HepG2 (cell line): Measurements from ENCODE around the gene RAET1E. TPM values are rescaled to one million over a fixed set of nuclear protein-coding genes. Genes with fewer than 3 reads are reported as not detected.
A peak's percentile ranks its signal among the peaks of the same experiment; 100 is the strongest.

Experiments used
- ATAC-seq: fragments of 200-7000 bp; cut with Tn5 transposase; 3 replicates; pipeline ENCODE4 v1.9.1; 2020; ENCODE audit warnings: mild to moderate bottlenecking, moderate library complexity
- BruUV-seq: library from RNA; stranded (reverse); fragments of 400-500 nt; replicated peaks from 2 replicates; lab custom pipeline; 2021; lab: Mats Ljungman, UMichigan
- CTCF ChIA-PET: fragments of 300-600 bp; formaldehyde crosslinking; extraction: SDS; loops from one replicate; lab custom pipeline; 2021; ENCODE audit warnings: low total read pairs, inconsistent platforms, low intra/inter-chr PET ratio; lab: Yijun Ruan, JAX
- POLR2A ChIA-PET: fragments of 350-600 bp; sonication (Branson Sonifier 250); formaldehyde crosslinking; loops from one replicate; lab custom pipeline; 2020; ENCODE audit warnings: antibody characterized with exemption, inconsistent platforms; lab: Yijun Ruan, JAX
- DNase-seq: peaks from one replicate; pipeline ENCODE4 v3.0.0-alpha.2; 2015; ENCODE audit warnings: low spot score
- FAIRE-seq: peaks from 3 replicates; lab custom pipeline; 2011; peaks lifted over from hg19 to GRCh38; lab: Jason Lieb, UNC
- H2AFZ ChIP-seq: one replicate; pipeline ENCODE4 v1.6.1; 2011; ENCODE audit warnings: low read length, inconsistent platforms
- H3K27ac ChIP-seq: fragments of 300-600 bp; 3 replicates; pipeline ENCODE4 v1.8.0; 2011; ENCODE audit warnings: mixed run types, mild to moderate bottlenecking, mixed read lengths, low read length, inconsistent platforms; ENCODE audit not compliant: insufficient read depth; ENCODE audit errors: extremely low read length
- H3K27me3 ChIP-seq, 2 experiments: fragments of 200-600 bp in 1 of 2; 2 replicates in 1 of 2; 3 replicates in 1 of 2; pipeline versions ENCODE4 v1.6.0 to v1.8.0; 2011; ENCODE audit warnings: low read length in 2 of 2, mild to moderate bottlenecking in 2 of 2, moderate library complexity in 2 of 2, inconsistent platforms in 1 of 2; ENCODE audit not compliant: insufficient read depth in 2 of 2, control insufficient read depth in 1 of 2
- H3K36me3 ChIP-seq, 2 experiments: fragments of 200-600 bp in 1 of 2; replicated peaks in 1 of 2; 2 replicates in 1 of 2; 3 replicates in 1 of 2; pipeline versions ENCODE4 v1.5.1 to v1.8.0; 2011; ENCODE audit warnings: low read length in 2 of 2, inconsistent platforms in 1 of 2; ENCODE audit not compliant: insufficient read depth in 2 of 2, control insufficient read depth in 1 of 2
- H3K4me1 ChIP-seq: 2 replicates; pipeline ENCODE4 v1.5.1; 2012; ENCODE audit warnings: low read length, inconsistent platforms; ENCODE audit not compliant: insufficient read depth
- H3K4me2 ChIP-seq: 2 replicates; pipeline ENCODE4 v1.6.0; 2011; ENCODE audit warnings: low read depth, low read length, inconsistent platforms
- H3K4me3 ChIP-seq, 3 experiments: fragments of 200-600 bp in 1 of 3; sonication (generic), shearing (Covaris generic) in 1 of 3; replicated peaks in 1 of 3; 2 replicates each; pipeline ENCODE4 v1.5.1; 2011 to 2016; ENCODE audit warnings: low read length in 3 of 3, inconsistent platforms in 2 of 3, low read depth in 2 of 3, mild to moderate bottlenecking in 2 of 3, control low read depth in 1 of 3, mixed read lengths in 1 of 3; ENCODE audit not compliant: insufficient read depth in 1 of 3
- H3K79me2 ChIP-seq: one replicate; pipeline ENCODE4 v1.6.1; 2011; ENCODE audit warnings: low read length, inconsistent platforms; ENCODE audit not compliant: insufficient read depth
- H3K9ac ChIP-seq: 2 replicates; pipeline ENCODE4 v1.6.0; 2011; ENCODE audit warnings: mild to moderate bottlenecking, low read depth, low read length, inconsistent platforms; ENCODE audit not compliant: insufficient read depth
- H3K9me3 ChIP-seq: 2 replicates; pipeline ENCODE4 v1.5.1; 2012; ENCODE audit warnings: mild to moderate bottlenecking, low read length
- H4K20me1 ChIP-seq: 2 replicates; pipeline ENCODE4 v1.6.0; 2011; ENCODE audit warnings: inconsistent platforms, mild to moderate bottlenecking, low read length, moderate library complexity; ENCODE audit not compliant: insufficient read depth
- ADNP ChIP-seq: sonication (generic); formaldehyde crosslinking; IDR thresholded peaks from 2 replicates; pipeline ENCODE4 v1.4.0; 2020; ENCODE audit warnings: missing genetic modification reagents
- CAMTA2 ChIP-seq: sonication (generic); formaldehyde crosslinking; IDR thresholded peaks from 2 replicates; pipeline ENCODE4 v1.4.0; 2020; ENCODE audit warnings: mild to moderate bottlenecking, missing genetic modification reagents, borderline replicate concordance
- FOXA3 ChIP-seq: IDR thresholded peaks from 2 replicates; pipeline ENCODE4 v1.6.1; 2016; ENCODE audit warnings: missing genetic modification reagents, missing compliant biosample characterization
- GABPB1 ChIP-seq: IDR thresholded peaks from 2 replicates; pipeline ENCODE4 v1.6.1; 2016; ENCODE audit warnings: mild to moderate bottlenecking, missing genetic modification reagents, moderate library complexity, missing compliant biosample characterization
- KMT2B ChIP-seq: IDR thresholded peaks from 2 replicates; pipeline ENCODE4 v1.6.1; 2016; ENCODE audit warnings: missing genetic modification reagents, missing compliant biosample characterization
- NBN ChIP-seq: fragments of 450-650 bp; conservative IDR thresholded peaks from 2 replicates; pipeline ENCODE4 v1.6.1; 2017
- NCOA5 ChIP-seq: sonication (generic); formaldehyde crosslinking; IDR thresholded peaks from 2 replicates; pipeline ENCODE4 v1.4.0; 2020; ENCODE audit warnings: missing genetic modification reagents
- NFIC ChIP-seq: IDR thresholded peaks from 2 replicates; pipeline ENCODE4 v1.6.1; 2012; ENCODE audit warnings: mild to moderate bottlenecking, low read length, inconsistent platforms
- PPARG ChIP-seq: conservative IDR thresholded peaks from 2 replicates; pipeline ENCODE4 v1.6.1; 2016; ENCODE audit warnings: missing biosample characterization, missing genetic modification reagents
- SALL1 ChIP-seq: sonication (generic); formaldehyde crosslinking; IDR thresholded peaks from 2 replicates; pipeline ENCODE4 v1.8.0; 2022; ENCODE audit warnings: mild to moderate bottlenecking, missing genetic modification reagents
- SMARCC2 ChIP-seq: fragments of 450-650 bp; IDR thresholded peaks from 2 replicates; pipeline ENCODE4 v1.6.1; 2017; ENCODE audit warnings: antibody characterized with exemption, mild to moderate bottlenecking
- SOX13 ChIP-seq, 3 experiments: fragments of 450-650 bp in 1 of 3; sonication (generic) in 1 of 3; formaldehyde crosslinking in 1 of 3; IDR thresholded peaks in 2 of 3; conservative IDR thresholded peaks in 1 of 3; 2 replicates each; pipeline versions ENCODE4 v1.5.0 to v1.6.1; 2016 to 2020; ENCODE audit warnings: antibody characterized with exemption in 1 of 3, mild to moderate bottlenecking in 1 of 3, missing compliant biosample characterization in 1 of 3, missing genetic modification reagents in 1 of 3, moderate library complexity in 1 of 3
- TBP ChIP-seq: sonication (generic); formaldehyde crosslinking; IDR thresholded peaks from 2 replicates; pipeline ENCODE4 v1.5.0; 2020; ENCODE audit warnings: missing genetic modification reagents
- ZBTB3 ChIP-seq: sonication (generic); formaldehyde crosslinking; IDR thresholded peaks from 2 replicates; pipeline ENCODE4 v1.4.0; 2020; ENCODE audit warnings: low read depth, mild to moderate bottlenecking, moderate library complexity, missing genetic modification reagents, borderline replicate concordance
- ZNF20 ChIP-seq: sonication (generic); formaldehyde crosslinking; IDR thresholded peaks from 2 replicates; pipeline ENCODE4 v1.4.0; 2020; ENCODE audit warnings: mild to moderate bottlenecking, moderate library complexity, missing genetic modification reagents
- ZNF207 ChIP-seq: fragments of 450-650 bp; IDR thresholded peaks from 2 replicates; pipeline ENCODE4 v1.6.1; 2016; ENCODE audit warnings: antibody characterized with exemption, borderline replicate concordance
- ZNF335 ChIP-seq: sonication (generic); formaldehyde crosslinking; IDR thresholded peaks from 2 replicates; pipeline ENCODE4 v1.4.0; 2020; ENCODE audit warnings: missing genetic modification reagents
- ZNF570 ChIP-seq: sonication (generic); formaldehyde crosslinking; IDR thresholded peaks from 2 replicates; pipeline ENCODE4 v1.4.0; 2020; ENCODE audit warnings: mild to moderate bottlenecking, missing genetic modification reagents, borderline replicate concordance
- WGBS: methylation state at CpG from one replicate; pipeline ENCODE4 v1.1.6; 2017; ENCODE audit warnings: low lambda C conversion rate; 5-methylcytosine and 5-hydroxymethylcytosine counted together
- in situ Hi-C: cut with HindIII; loops from 2 replicates; pipeline ENCODE4 v1.10.0; 2017; ENCODE audit warnings: low pct_unique_long_range_greater_than_20kb; ENCODE audit not compliant: extremely low pct_ligation_motif_present
- intact Hi-C: fragments of 100-400 bp; cut with micrococcal nuclease; formaldehyde crosslinking; loops from one replicate; pipeline ENCODE4 v1.10.0; 2022; ENCODE audit not compliant: unreplicated experiment
- polyA plus RNA-seq, 8 experiments: library from polyadenylated mRNA; depleted of rRNA in 3 of 8; stranded (reverse) in 7 of 8; unstranded in 1 of 8; fragments of >200 nt; fragmentation: Illumina TruSeq in 4 of 8; extraction: Trizol in 4 of 8; gene quantifications; 2 replicates each; pipeline versions ENCODE4 v1.2.1 to v1.2.3, GENCODE V29; 2011 to 2016; ENCODE audit warnings: low read depth in 4 of 8, missing spikeins in 1 of 8, mixed read lengths in 1 of 8; ENCODE audit not compliant: insufficient read depth in 1 of 8
- total RNA-seq, 5 experiments: library from RNA; depleted of rRNA; stranded (reverse); fragments of >200 nt; fragmentation: Illumina TruSeq; extraction: Trizol; gene quantifications; 2 replicates each; pipeline ENCODE4 v1.2.3, GENCODE V29; 2016; ENCODE audit warnings: low read depth in 1 of 5
- TF ChIP-seq, protein P1 (sequence below): IDR thresholded peaks from 2 replicates; pipeline ENCODE4 v1.6.1; 2016; ENCODE audit warnings: low read depth
- TF ChIP-seq, protein P2 (sequence below): sonication (generic); formaldehyde crosslinking; IDR thresholded peaks from 2 replicates; pipeline ENCODE4 v1.4.0; 2020; ENCODE audit warnings: missing genetic modification reagents, low read depth, mild to moderate bottlenecking, borderline replicate concordance
- TF ChIP-seq, protein P3 (sequence below): sonication (generic); formaldehyde crosslinking; IDR thresholded peaks from 2 replicates; pipeline ENCODE4 v1.5.0; 2020; ENCODE audit warnings: missing genetic modification reagents

The RAET1E gene
- total and polyA plus RNA-seq, 2 of the 13 experiments (the other 11 are each of a cell fraction or from before 2014, with no cell fraction given): not detected

- TF ChIP-seq, protein P1, sequence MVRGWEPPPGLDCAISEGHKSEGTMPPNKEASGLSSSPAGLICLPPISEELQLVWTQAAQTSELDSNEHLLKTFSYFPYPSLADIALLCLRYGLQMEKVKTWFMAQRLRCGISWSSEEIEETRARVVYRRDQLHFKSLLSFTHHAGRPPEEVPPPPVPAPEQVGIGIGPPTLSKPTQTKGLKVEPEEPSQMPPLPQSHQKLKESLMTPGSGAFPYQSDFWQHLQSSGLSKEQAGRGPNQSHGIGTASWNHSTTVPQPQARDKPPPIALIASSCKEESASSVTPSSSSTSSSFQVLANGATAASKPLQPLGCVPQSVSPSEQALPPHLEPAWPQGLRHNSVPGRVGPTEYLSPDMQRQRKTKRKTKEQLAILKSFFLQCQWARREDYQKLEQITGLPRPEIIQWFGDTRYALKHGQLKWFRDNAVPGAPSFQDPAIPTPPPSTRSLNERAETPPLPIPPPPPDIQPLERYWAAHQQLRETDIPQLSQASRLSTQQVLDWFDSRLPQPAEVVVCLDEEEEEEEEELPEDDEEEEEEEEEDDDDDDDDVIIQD (CRISPR knock-in tag): no peak
- TF ChIP-seq ZNF20 (CRISPR knock-in tag) (no peak), PPARG (CRISPR knock-in tag) (no peak), CAMTA2 (CRISPR knock-in tag) (no peak), KMT2B (CRISPR knock-in tag) (no peak), TBP (CRISPR knock-in tag) (no peak)
- TF ChIP-seq, protein P2, sequence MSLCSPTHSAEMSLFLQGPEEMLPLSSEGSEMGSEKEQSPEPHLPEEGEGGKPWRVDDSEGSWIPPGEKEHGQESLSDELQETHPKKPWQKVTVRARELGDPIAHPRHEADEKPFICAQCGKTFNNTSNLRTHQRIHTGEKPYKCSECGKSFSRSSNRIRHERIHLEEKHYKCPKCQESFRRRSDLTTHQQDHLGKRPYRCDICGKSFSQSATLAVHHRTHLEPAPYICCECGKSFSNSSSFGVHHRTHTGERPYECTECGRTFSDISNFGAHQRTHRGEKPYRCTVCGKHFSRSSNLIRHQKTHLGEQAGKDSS (CRISPR knock-in tag): no peak
Measured at GRCh38 chr6:149939356-149939648, 41.4 kb upstream of the RAET1E start (continued).

DNA sequence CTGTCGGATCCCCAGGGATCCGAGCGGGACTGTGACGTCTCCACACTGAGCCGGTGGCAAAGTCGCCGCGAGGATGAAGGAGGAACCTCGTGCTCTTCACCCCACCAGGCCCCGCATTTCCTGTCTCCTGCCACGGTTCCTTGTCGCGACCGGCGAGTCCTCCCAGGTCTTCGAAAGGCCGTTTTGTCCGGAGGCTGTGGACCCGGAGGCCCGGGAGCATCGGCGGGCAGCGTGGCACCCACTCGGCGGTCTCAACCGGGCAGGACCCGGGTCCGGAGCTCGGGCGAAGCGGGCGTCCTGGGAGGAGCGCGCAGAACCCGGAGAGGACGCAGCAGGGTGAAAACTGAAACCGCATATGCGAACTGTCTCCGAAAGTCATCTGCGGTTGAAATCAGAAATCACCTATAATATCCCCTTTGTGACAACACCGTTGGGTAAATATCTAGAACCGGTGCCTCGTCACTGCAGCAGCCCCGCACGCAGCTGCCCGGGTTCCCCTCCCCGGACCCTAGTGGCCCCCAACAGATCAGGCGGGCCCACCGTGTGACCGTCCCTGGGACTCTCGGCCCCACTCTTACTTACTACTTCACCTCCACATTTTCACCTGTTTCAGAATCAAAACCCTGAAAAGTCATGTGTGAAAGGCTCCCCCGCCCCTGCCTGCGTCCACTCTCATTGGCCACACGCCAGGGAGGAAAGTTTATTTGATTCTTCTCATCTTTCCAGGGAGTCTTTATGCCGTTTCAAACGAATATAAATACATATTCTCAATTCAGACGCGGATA, 40.9 kb upstream of the RAET1E start:
- Histone ChIP-seq H3K4me1 (peaks cover 12% of the 10 kb centered on the region), H3K79me2 (no peaks in the 10 kb centered on the region), H3K4me2 (peak overlapping the region; percentile 82), H3K27ac (no peak overlapping the region), H3K9ac (no peak overlapping the region), H3K4me3 (peak overlapping the region; percentile 44 to 69 (median 50); a peak in 5 of 6 replicates), H2AFZ (no peak overlapping the region), H3K36me3 (no peaks in the 10 kb centered on the region), H4K20me1 (no peaks in the 10 kb centered on the region; the same call in 1 of the 2 replicates), H3K27me3 (peaks cover 21 to 76% of the 10 kb centered on the region in 2 experiments), H3K9me3 (no peaks in the 10 kb centered on the region)
- DNase-seq (no peak), ATAC-seq (peak; percentile 41), FAIRE-seq (no peak)
- WGBS: 4% methylated on average over 41 of the region's 58 CpGs
- intact Hi-C loops: loop anchor here (10.0 kb wide), 1 partner anchor 876 kb away; no protein-coding TSS in a partner anchor
- POLR2A ChIA-PET: no interaction called here
- CTCF ChIA-PET: no interaction called here
- in situ Hi-C loops: loop anchor here (5.0 to 10.0 kb wide), 2 partner anchors 69 to 876 kb away; no protein-coding TSS in a partner anchor
- no TSS peak for BruUV-seq
- no peak for TF ChIP-seq ZBTB3 (CRISPR knock-in tag)
- TF ChIP-seq NBN: no peak
- no peak for TF ChIP-seq NCOA5 (CRISPR knock-in tag)
- no peak for TF ChIP-seq NFIC
- no peak for TF ChIP-seq ZNF207
- TF ChIP-seq FOXA3 (CRISPR knock-in tag): no peak
- no peak for TF ChIP-seq SOX13 (IDR thresholded peaks at IDR 0.05)
- no peak for TF ChIP-seq SOX13 (CRISPR knock-in tag; conservative IDR thresholded peaks at IDR 0.05 in 1 of 2, IDR thresholded peaks at IDR 0.05 in 1 of 2)
- TF ChIP-seq ZNF335 (CRISPR knock-in tag): no peak
- TF ChIP-seq, protein P3, sequence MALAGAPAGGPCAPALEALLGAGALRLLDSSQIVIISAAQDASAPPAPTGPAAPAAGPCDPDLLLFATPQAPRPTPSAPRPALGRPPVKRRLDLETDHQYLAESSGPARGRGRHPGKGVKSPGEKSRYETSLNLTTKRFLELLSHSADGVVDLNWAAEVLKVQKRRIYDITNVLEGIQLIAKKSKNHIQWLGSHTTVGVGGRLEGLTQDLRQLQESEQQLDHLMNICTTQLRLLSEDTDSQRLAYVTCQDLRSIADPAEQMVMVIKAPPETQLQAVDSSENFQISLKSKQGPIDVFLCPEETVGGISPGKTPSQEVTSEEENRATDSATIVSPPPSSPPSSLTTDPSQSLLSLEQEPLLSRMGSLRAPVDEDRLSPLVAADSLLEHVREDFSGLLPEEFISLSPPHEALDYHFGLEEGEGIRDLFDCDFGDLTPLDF: no peak
- TF ChIP-seq SALL1: peak; percentile 24; the same call in 1 of the 2 replicates
- TF ChIP-seq ADNP: no peak
- no peak for TF ChIP-seq SMARCC2
- no peak for TF ChIP-seq ZNF570
- peak; percentile 61; the same call in 1 of the 2 replicates for TF ChIP-seq GABPB1 (CRISPR knock-in tag)
